GM12878 (cell line): Measurements from ENCODE around the gene MMP11.

Experiments
- CTCF ChIP-seq, 3 experiments: IDR thresholded peaks in 2 of 3; conservative IDR thresholded peaks in 1 of 3; 2 replicates each; pipeline ENCODE4 v1.5.1; 2011; ENCODE audit warnings: low read depth in 3 of 3, low read length in 3 of 3, mild to moderate bottlenecking in 3 of 3, control low read depth in 2 of 3, moderate library complexity in 2 of 3, inconsistent platforms in 1 of 3, mixed read lengths in 1 of 3; ENCODE audit not compliant: control insufficient read depth in 2 of 3, insufficient read depth in 1 of 3; ENCODE audit errors: extremely low read depth in 1 of 3
- E4F1 ChIP-seq: fragments of 450-650 bp; IDR thresholded peaks from 2 replicates; pipeline ENCODE4 v1.6.1; 2018; ENCODE audit warnings: borderline replicate concordance, mild to moderate bottlenecking; ENCODE audit not compliant: partially characterized antibody
- EP300 ChIP-seq, 2 experiments: fragments of 150-350 bp in 1 of 2; IDR thresholded peaks; 2 replicates each; pipeline ENCODE4 v1.6.1; 2011 to 2012; ENCODE audit warnings: low read depth in 2 of 2, low read length in 2 of 2, borderline replicate concordance in 1 of 2, improper control_type of control experiment in 1 of 2, inconsistent platforms in 1 of 2; ENCODE audit not compliant: control insufficient read depth in 1 of 2
- EZH2 ChIP-seq: IDR thresholded peaks from 2 replicates; pipeline ENCODE4 v1.6.1; 2012; ENCODE audit warnings: low read depth, mild to moderate bottlenecking, control low read depth, inconsistent platforms, low read length, borderline replicate concordance; ENCODE audit not compliant: control insufficient read depth
- FOXM1 ChIP-seq: IDR thresholded peaks from 2 replicates; pipeline ENCODE4 v1.6.1; 2012; ENCODE audit warnings: low read depth, mild to moderate bottlenecking, inconsistent platforms, low read length, moderate library complexity
- HCFC1 ChIP-seq: fragments of 150-350 bp; IDR thresholded peaks from 2 replicates; pipeline ENCODE4 v1.6.1; 2014; ENCODE audit warnings: low read length
- LARP7 ChIP-seq: fragments of 450-650 bp; IDR thresholded peaks from 2 replicates; pipeline ENCODE4 v1.6.1; 2017; ENCODE audit warnings: mild to moderate bottlenecking
- MXI1 ChIP-seq: fragments of 150-350 bp; IDR thresholded peaks from 2 replicates; pipeline ENCODE4 v1.6.1; 2011; ENCODE audit warnings: low read depth, mild to moderate bottlenecking, inconsistent platforms, low read length, improper control_type of control experiment
- RFX5 ChIP-seq: IDR thresholded peaks from 2 replicates; pipeline ENCODE4 v1.6.1; 2011; ENCODE audit warnings: low read depth, low read length, improper control_type of control experiment
- TAF1 ChIP-seq: IDR thresholded peaks from 2 replicates; pipeline ENCODE4 v1.6.1; 2011; ENCODE audit warnings: mild to moderate bottlenecking, low read depth, low read length, borderline replicate concordance
- USF2 ChIP-seq: IDR thresholded peaks from 2 replicates; pipeline ENCODE4 v1.6.1; 2011; ENCODE audit warnings: low read depth, low read length, improper control_type of control experiment, borderline replicate concordance

- TF ChIP-seq HCFC1 (no peak), FOXM1 (no peak), EP300 (IDR thresholded peaks at IDR 0.05; ENCODE audit: borderline replicate concordance in 1 of 2, control insufficient read depth in 1 of 2, low read depth in 2 of 2, low read length in 2 of 2) (no peak), TAF1 (no peak), MXI1 (no peak), E4F1 (no peak), CTCF (IDR thresholded peaks at IDR 0.05 in 2 of 3, conservative IDR thresholded peaks at IDR 0.05 in 1 of 3; ENCODE audit: control insufficient read depth in 2 of 3, extremely low read depth in 1 of 3, insufficient read depth in 1 of 3, low read depth in 3 of 3, low read length in 3 of 3) (no peak), LARP7 (no peak), EZH2 (no peak), USF2 (no peak), RFX5 (no peak)
Observed at GRCh38 chr22:23754220-23754919, 18.3 kb upstream of the MMP11 start, which contains the start of gene VPREB3.
